HG02943 (cell line): Measurements from ENCODE around the gene COL17A1.

Experiments
- ATAC-seq: cut with Tn5 transposase; IDR thresholded peaks from one replicate; pipeline ENCODE4 v1.9.1; 2021; ENCODE audit warnings: mild to moderate bottlenecking, low read depth, moderate library complexity; ENCODE audit not compliant: unreplicated experiment

COL17A1 gene

DNA sequence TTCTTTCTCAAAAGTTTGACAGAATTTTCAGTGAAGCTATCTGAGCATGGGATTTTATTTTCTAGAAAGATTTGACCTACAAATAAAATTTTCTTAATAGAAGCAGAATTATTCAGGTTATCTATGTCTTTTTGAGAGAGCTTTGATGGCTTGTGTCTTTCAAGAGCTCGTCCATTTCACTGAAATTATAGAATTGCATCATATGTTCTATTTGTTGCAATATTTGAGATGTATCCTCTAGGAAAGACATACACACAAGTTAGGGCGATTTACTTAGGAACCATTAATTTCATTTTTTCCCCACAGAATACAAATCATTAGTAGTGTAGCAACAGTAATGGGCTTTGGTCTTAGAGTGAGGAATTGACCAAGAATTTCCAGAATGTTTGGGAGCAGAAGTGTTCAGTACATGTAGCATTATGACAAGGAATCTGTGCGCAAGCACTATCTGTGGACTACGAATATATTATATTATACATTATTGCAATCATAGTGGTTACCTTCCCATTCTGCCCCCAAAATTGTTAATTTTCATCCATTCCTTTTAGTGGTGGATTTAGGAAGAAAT lies 12.8 kb upstream of the COL17A1 start:
- ATAC-seq: no peak

DNA sequence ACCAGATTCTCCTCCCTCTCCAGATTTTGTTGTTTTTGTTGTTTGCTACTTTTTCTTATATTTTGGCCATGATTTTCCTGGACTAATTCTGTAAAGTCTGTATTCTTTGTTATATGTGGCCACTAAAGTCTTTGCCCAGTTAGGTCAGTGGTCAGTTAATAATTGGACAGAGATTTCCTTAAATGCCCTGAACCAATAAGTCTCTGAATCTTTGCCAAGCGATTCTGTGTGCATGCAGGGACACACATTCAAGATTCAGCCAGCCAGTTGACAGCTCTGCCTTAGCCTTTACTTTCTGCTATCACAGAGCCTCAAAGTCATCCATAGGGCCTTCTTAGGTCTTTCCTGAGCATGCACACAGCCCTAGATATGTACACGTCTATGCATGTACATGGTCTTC lies 11.0 kb upstream of the COL17A1 start:
- ATAC-seq: no peak

DNA sequence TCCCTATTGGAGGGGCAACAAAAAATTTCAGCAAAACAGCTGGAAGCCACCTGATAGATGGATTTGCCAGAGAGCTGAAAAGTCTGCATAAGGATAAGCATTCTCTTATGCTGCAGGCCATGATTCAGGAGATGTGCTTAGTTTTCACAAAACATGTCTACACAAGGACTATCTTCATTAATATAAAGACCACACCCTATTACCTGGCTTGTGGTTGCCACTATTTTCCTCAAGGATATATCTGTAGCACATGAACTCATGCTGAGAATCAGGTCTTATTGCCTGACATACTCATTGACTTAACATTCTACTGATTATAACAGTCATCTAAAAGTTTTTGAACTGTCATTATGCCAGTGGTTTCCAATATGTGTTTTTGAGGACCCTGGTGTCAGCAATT lies 7.1 kb upstream of the COL17A1 start:
- no peak for ATAC-seq

DNA sequence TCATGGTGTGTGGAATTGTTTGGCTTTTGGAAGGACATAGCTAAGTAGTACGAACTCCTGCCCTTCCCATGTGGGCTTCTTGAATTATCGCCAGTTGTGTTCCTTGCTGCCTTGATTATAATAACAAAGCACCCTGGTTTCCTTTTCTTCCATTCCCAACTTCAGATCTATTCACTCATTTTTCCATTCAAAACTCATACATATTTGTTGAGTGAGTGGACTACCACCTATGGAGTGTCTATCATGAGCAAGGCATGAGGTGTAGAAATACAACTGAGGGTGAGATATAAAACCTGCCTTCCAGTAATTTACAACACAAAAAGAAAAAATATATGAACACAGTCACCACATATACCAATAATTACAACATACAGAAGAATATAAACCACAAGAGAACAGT lies 4.9 kb upstream of the COL17A1 start:
- no peak for ATAC-seq

DNA sequence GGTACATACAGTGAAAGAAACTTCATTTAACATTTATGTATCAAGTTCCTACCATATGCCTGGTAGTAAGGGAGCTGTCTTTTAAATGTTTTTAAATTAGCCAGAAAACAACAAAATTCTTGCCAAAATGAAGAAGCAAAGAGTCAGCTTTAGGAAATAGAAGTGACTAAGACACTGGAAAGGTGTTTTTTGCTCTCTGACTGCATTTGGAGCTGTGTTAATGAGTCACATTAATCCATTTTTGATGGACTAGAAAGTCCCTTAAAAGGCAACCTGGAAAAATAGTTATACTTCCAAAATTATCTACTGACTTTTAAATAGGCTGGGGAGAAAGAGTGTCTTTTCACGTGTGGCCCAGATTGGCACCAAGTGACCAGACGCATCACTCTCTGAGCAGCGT lies 3.9 kb upstream of the COL17A1 start:
- ATAC-seq: no peak

DNA sequence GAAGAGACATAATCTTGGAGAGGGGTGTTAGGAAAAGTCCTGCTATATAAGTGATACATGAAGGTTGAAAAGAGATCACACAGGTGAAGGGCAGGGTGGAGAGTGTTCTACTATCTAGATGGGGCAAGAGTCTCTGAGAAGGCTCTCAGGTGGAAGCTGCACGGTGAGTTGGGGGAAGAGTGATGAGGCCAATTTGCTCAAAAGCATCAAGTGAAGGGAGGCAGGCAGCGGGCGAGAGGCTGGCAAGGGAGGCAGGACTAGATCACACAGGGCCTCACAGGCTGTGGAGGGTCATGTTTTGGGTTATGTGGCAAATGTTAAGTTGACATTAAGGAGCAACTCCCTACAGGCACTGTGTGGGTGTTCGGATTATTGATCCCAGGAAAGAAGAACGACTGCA lies 2.6 kb upstream of the COL17A1 start:
- ATAC-seq: no peak

DNA sequence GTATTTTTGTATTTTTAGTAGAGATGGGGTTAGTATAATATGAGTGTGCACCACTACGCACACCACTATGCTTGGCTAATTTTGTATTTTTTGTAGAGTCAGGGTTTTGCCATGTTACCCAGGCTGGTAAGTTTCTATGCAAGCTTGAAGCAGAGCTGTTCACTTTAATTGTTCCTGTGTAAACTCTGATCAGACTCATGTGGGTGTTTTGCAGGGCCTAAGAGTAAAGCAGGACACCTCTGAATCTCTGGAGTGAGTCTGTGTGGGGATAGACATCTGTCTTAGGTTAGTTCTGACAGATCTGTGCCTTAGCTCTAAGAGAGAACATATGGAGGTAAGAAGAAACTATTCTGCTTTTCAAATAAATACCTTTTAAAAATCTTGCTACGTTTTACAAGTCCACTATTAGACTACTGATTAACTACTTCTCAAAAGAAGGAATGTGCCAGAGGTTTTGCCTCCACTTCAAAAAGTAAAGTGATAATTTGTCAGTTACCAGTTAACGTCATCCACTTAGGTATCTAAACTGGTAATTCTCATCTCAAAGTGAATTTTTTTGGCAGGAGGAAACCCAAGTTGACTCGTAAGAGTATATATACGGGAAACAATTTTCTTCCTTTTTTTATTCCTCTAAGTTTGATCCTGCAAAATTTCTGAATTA lies 1.1 kb downstream of the COL17A1 start:
- ATAC-seq: no peak

DNA sequence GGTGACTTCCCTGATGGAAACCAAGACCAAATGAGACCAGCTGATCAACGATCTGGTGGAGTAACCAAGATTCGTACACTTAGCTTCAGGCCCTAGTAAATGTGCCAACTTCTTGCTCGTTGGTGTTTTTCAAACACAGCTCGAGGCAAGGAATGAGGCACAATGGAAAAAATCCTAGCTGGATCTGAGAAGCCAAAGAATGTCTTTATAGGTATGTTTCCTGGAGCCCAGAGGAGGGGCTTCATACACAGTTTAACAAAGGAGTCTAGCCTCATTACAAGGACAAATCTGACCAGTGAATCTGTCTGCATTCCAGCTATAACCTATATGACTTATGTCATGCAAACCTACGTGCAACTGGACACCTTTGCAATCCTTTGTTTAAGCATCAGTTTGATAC lies 3.7 kb downstream of the COL17A1 start:
- no peak for ATAC-seq

DNA sequence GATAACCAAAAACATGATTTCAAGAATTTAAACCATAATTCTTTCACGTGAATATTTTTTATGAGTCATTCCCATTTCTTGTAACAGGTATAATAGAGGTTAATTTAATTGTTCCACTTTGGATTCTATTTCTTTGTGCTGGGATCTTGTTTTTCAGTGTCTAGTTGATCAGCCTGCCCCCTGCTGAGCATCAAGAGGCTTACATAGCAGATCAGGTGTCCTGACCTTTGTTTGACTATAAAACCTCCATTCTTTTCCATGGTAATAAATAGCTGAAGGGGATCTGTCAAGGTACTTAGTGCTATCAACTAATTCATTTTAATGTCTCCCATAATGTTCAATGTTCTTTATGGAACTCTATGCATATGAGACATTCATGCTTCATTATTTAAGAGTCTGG lies 4.9 kb downstream of the COL17A1 start:
- no peak for ATAC-seq

DNA sequence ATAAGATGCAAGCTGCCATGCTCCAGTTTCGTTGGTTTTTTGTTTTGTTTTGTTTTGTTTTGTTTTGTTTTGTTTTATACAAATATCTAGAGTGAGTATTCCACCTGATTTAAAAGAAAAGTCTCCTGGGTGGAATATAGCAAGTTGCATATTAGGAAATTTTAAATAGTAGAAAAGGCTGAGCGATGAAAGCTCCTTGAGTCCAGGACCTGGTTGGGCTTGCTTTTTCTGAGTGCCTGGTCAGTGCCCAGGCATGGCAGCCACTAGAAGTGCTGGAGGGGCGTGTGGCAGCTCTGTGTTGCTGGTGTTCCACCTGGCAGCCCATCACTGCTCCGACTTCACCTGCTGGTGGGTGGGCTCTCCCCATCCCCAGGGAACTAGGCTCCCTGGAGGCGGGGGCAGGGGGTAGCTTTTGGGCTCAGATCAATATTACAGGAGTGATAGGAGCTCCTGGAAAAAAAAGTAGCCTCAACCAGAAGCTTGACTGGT lies 8.0 kb downstream of the COL17A1 start:
- no peak for ATAC-seq

DNA sequence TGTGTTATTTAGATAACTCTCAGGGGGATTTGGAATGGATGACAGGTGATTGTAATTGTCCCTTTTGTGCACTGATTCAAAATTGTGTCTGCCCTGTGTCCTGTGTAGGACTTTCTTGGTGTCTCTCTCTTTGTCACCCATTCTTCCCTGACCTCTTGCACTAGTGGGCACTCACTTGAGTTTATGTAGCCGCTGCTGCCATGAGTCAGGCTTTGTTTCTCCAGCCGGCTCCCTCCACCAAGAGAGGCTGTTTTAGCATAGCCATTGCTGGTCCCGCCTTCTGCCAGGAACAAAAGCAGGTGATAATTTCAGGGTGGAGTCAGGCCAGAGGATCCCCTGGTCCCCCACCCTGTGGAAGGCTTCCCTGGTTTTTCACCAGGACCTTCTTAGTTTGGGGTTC lies 8.4 kb downstream of the COL17A1 start:
- ATAC-seq: no peak

DNA sequence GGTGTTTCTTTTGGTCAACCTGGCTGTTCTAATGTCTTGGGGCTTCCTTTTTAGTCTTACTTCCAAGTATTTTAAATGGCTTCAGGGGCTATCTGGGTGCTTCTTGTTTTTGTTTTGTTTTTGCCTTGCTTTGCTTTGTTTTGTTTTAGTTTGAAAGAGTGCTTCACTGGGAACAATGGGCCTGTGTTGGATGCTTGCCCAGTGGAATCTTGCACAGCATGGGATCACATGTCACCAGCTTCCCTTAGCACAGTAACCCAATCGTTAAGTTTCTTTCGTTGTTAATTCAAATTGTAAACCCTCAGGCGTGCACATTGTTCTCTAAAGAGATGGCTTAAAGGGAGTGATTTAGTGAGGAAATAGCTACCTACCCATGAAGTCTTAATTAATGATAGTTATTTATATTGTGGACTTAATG lies 8.9 kb downstream of the COL17A1 start:
- no peak for ATAC-seq

DNA sequence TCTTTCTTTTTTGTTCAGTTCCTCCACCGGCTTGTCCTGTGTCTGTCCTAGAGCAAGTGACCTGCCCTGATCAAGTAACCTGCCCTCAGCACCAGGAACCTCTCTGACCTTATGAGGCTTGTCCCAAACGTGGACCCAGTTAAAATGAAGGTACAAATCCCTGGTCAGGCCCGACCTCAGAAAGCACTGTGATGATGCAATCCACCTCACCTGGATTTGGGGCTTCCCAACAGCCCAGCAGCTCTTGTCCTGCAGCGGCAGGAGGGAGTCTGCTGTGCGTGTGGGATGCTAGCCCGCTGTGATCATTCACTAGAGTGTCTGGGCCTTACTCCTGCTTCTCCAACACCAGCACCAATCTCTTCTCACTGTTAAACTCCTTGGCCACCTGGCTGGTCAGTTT lies 11.2 kb downstream of the COL17A1 start:
- no peak for ATAC-seq

DNA sequence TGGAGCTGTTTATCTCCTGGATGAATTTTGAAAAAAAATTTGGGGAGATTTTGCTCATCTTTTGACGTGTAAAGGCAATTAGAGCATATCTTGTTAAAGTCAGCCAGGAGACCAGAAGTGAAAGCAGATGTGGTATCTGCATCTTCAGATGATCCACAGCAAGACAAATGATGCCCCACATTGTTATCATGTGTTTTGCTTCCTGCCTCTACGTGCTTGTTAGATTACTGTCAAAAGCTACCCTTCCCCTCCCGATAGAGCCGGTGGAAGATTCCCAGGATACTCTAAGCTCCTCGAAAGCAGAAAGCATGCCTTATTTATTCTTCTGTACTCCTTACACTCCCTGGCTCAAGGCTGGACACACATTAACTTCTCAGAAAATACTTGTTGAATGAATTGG lies 12.9 kb downstream of the COL17A1 start:
- no peak for ATAC-seq

DNA sequence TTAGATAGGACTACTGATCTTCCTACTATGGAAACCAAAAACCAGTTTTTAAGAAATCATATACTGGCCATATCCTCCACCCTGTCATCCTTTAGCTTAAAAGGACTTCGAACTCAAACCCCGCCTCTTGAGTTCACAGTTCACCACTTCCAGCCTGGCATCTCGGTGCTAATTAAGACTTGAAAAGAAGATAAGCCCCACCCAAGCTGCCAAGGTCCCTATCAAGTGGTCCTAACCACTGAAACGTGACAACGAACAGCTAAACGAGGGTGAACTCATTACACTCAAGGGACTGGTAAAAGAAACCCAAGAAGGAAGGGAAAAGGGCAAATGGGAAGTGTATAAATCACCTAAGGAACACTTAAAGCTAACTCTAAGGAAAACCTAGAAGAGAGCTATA lies 16.1 kb downstream of the COL17A1 start:
- no peak for ATAC-seq

DNA sequence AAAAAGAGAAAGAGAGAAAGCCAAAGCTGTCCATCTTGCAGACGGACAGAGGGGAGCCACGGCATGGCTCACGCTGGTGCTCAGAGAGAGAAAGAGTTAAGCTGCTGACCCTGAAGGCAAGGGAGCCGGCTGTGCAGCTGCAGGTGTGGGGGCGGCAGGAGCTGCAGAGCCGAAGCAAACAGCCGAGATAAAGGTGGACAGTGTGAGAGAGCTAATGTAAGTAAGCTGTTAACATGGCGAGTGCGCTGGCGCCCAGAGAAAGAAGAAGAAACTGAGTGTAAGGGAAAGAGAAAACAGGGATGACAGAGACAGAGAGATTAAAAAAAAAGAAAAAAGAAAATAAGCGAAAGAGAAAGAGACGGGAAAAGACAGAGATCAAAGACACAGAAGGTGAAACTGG lies 18.2 kb downstream of the COL17A1 start:
- no peak for ATAC-seq

DNA sequence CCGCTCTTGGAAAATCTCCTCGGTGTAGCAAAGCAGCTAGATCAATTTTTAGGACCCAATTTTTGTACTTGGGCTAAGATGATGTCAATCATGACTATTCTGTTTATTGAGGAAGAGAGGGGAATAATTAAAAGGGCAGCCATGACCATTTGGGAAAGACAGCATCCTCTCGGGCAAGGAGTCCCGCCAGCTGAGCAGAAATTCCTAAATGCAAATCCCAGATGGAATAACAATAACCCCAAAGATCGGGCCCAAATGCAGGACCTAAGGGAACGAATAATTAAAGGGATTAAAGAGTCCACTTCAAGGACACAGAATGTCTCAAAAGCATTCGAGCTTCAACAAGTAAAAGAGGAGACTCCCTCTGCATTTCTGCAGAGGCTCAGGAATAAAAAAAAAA lies 18.7 kb downstream of the COL17A1 start:
- ATAC-seq: no peak

DNA sequence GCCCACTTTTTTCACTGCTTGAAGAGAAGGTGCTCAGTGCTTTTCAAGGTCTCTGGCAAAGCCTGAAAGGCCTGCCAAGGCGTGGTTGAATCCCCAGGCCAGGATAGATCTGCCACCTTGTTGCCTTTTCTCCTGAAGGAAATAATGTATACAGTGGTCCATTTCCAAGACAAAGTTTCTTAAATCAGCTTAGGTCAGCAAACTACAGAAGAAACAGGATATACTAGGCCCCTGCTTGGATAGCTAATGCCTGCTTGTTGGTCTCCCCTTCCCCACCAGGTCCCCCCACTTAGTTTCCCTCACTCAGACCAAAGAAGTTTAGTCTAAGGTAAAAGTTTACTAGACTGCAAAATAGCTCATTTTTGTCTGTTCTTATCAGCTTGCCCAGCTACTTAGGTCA lies 19.9 kb downstream of the COL17A1 start:
- no peak for ATAC-seq

DNA sequence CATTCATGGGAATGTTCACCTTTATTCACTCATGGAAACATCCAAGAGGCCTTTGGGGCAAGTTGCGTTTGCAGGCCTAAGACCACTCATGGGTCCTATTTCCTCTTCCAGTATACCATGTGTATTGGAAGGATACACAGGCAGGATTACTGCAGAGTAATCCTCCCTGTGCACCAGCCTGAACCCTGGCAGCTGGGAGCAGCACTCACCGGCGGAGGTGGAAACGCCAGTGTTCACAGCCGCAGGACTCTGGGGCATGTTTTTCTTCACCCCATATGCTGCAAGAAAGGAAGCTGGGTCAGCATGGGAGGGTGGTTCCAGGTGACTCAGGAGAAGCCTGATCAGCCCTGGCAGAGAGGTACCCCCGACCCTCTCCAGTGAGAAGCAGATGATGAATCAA lies 24.5 kb downstream of the COL17A1 start:
- no peak for ATAC-seq

DNA sequence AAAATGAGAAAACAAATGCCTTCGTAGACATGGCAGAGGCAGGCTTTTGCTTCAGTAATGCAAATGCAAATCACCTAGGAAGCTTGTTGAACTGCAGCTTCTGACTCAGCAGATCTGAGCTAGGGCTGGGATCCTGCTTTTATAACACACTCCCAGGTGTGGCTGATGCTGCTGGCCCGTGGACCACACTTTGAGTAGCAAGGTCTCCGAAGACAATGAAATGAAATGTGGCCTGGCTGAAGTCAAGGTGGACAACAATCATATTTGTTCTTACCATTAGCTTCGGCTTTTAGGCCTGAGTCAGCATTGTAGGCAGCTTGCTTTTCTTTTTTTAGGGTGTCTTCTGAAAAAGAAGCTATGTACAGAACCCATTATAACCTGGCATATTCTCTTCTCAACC lies 26.3 kb downstream of the COL17A1 start:
- no peak for ATAC-seq

DNA sequence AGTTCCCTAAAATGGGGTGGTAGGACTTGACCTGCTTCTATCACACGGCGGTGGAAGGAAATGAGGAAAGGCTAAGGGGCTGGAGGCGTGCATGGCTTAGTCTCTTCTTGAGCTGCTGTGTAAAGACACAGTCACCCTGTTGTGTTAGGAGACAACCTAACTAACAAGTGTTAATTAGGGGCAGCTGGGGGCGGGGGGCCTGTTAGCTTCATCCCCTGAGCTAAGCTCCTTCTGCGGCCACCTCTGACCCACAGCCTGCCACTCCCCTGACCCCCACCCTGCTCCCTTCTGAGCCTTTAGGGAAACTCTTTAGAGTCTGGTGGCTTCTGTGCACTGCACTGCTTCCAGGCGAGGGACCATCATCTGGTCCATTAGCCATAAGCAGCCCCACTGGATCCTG lies 28.0 kb downstream of the COL17A1 start:
- no peak for ATAC-seq

DNA sequence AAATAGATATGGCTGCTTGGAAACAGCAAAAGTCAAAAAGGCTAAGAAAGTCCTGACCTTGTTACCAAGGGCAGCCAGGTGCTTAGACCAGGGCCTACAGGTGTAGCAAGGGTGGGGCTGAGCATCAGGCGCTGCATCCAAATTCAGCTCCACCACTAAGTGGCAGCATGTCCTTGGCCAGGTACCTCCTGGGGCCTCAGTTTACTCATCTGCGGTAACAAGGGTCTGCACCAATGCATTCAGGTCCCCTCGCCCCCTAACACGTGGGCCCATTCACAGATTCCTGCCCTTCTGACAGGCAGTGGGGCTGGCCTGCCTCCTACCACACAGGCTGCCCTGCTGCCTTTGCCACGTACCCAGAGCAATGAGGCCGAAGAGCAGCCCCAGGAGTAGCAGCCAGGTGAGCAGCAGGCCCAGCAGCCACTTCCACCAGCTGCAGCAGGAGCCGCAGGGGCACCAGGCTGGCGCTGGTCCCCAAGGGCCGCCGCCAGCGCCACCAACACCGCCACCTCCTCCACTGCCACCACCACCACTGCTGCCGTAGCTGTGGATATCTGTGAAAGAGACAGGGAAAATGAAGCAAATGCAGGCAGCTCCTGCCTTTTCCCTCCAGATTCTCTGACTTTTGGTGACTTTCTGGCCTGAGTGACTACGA lies 28.9 kb downstream of the COL17A1 start:
- ATAC-seq: no peak
